ENCODE measurements around the gene R3HDM4. TPM values are rescaled to one million over a fixed set of nuclear protein-coding genes. Genes with fewer than 3 reads are reported as not detected.

The R3HDM4 gene
- total and polyA plus RNA-seq, 9 of the 15 experiments (the other 6 are each of a cell fraction or from before 2014, with no cell fraction given) = 3.2 to 154 (median 59.0) TPM

DNA sequence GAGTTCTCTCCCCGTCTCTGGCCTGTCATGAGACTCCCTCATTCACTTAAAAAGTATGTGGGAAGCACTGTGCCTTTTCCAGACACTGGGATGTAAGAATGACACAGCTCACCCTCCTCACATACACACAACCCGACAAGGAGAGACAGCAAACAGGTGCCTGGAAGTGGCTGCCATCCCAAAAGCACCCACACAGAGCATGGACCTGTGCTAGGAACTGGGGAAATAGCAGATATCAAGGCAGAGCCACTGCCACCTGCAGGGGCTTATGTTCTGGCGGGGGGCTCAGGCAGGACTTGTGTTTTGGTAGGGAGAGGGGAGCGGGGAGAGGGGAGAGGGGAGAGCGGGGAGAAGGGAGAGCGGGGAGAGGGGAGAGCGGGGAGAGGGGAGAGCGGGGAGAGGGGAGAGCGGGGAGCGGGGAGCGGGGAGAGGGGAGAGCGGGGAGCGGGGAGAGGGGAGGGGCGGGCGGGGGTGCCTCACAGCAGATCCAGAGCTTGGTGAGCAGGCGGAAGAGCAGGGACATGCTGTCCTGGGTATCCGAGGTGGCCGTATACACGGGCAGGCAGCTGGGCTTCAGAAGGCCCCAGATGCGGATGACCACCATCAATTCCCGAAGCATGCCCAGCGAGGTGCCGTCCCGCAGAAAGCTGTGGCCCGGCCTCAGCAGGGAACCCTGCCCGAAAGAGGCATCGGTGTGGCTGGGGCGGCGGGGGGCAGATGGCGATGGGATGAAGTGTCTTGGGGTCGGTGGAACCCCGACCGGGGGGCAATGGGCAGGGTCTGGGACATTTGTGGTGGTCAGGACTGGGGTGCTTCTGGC lies 41.4 kb downstream of the R3HDM4 start:
- peak; percentile 42 to 64 (median 54) for DNase-seq (ENCODE audit: extremely low read depth in 1 of 4, low spot score in 3 of 4)
- H3K27ac ChIP-seq (ENCODE audit: extremely low read depth, low read depth, low read length) = peak overlapping the region; percentile 66; the same call in 1 of the 3 replicates

More for the DNA sequence above, 41.4 kb downstream of the R3HDM4 start:
- Histone ChIP-seq H3K4me3 (no peak overlapping the region), H3K9me3 (replicated peaks; ENCODE audit: control insufficient read depth, insufficient read depth, low read depth, low read length) (no peaks in the 10 kb centered on the region), H4K20me1 (replicated peaks; ENCODE audit: control insufficient read depth, insufficient read depth, low read length) (no peaks in the 10 kb centered on the region; the same call in 1 of the 2 replicates), H3K9me1 (ENCODE audit: control insufficient read depth, insufficient read depth, low read length) (no peaks in the 10 kb centered on the region), H2AFZ (ENCODE audit: low read depth, low read length) (no peak overlapping the region), H3K36me3 (ENCODE audit: control insufficient read depth, insufficient read depth, low read length) (peaks cover 79% of the 10 kb centered on the region; the same call in 2 of the 3 replicates), H3K27me3 (ENCODE audit: control insufficient read depth in 2 of 2, insufficient read depth in 2 of 2, low read length in 2 of 2) (no peaks in the 10 kb centered on the region), H3K79me2 (ENCODE audit: control insufficient read depth, insufficient read depth, low read length) (no peaks in the 10 kb centered on the region), H3K4me1 (replicated peaks in 1 of 2; ENCODE audit: control insufficient read depth in 2 of 2, insufficient read depth in 2 of 2, low read length in 2 of 2) (peaks cover 16 to 78% of the 10 kb centered on the region in 2 experiments), H3K9ac (ENCODE audit: insufficient read depth in 1 of 2, low read depth in 2 of 2, low read length in 2 of 2) (0 out of 4 replicates have a peak overlapping the region, but pooled peaks of 1 of the 2 experiments have one; percentile 36), H3K4me2 (ENCODE audit: insufficient read depth, low read length) (no peak overlapping the region)
- 85% methylated on average over 18 of the region's 33 CpGs for WGBS (ENCODE audit: insufficient coverage, low coverage, missing lambda C conversion rate)
- POLR2A ChIA-PET = interaction anchor here (2.0 kb wide), 1 partner anchor 36 kb away, joined by 7 read pairs; no protein-coding TSS in a partner anchor
- in situ Hi-C loops (cut with MboI) = no loop called here
- BruUV-seq (replicated peaks) = no TSS peak
- CTCF ChIA-PET (ENCODE audit: low intra/inter-chr PET ratio) = no interaction called here
- ATAC-seq = 0 out of 3 replicates have a peak, but pooled peaks have one; percentile 10
- no peak for FAIRE-seq
- intact Hi-C loops (cut with micrococcal nuclease) = no loop called here
- peak; percentile 65 for TF ChIP-seq PCBP1 (IDR thresholded peaks at IDR 0.05; ENCODE audit: low read depth, low read length, poor library complexity, severe bottlenecking)
- no peak for TF ChIP-seq NFATC3 (IDR thresholded peaks at IDR 0.05)
- peak; percentile 98 for TF ChIP-seq MYNN (IDR thresholded peaks at IDR 0.05)
- peak; percentile 54; the same call in 1 of the 2 replicates for TF ChIP-seq MYNN (CRISPR knock-in tag; IDR thresholded peaks at IDR 0.05)
- TF ChIP-seq POLR2G (IDR thresholded peaks at IDR 0.05; ENCODE audit: low read depth, low read length) = peak; percentile 72; the same call in 1 of the 2 replicates
- TF ChIP-seq SUPT5H (IDR thresholded peaks at IDR 0.05) = peak; percentile 23; the same call in 1 of the 2 replicates
- peak; percentile 80 for TF ChIP-seq FIP1L1 (IDR thresholded peaks at IDR 0.05; ENCODE audit: low read depth, low read length, poor library complexity, severe bottlenecking)
- no peak for TF ChIP-seq RBM15 (IDR thresholded peaks at IDR 0.05; ENCODE audit: insufficient read depth, low read length)
- TF ChIP-seq ZFX (CRISPR knock-in tag; IDR thresholded peaks at IDR 0.05) = peak; percentile 14; the same call in 1 of the 2 replicates
- TF ChIP-seq, protein P1, sequence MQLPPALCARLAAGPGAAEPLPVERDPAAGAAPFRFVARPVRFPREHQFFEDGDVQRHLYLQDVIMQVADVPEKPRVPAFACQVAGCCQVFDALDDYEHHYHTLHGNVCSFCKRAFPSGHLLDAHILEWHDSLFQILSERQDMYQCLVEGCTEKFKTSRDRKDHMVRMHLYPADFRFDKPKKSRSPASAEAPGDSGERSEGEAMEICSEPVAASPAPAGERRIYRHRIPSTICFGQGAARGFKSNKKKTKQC (CRISPR knock-in tag; IDR thresholded peaks at IDR 0.05) = peak; percentile 21; the same call in 1 of the 2 replicates
- TF ChIP-seq MAZ (CRISPR knock-in tag; conservative IDR thresholded peaks at IDR 0.05 in 1 of 2, IDR thresholded peaks at IDR 0.05 in 1 of 2) = peak in 1 of 2 experiments; percentile 44; a peak in 2 of 4 replicates
- TF ChIP-seq, protein P2, sequence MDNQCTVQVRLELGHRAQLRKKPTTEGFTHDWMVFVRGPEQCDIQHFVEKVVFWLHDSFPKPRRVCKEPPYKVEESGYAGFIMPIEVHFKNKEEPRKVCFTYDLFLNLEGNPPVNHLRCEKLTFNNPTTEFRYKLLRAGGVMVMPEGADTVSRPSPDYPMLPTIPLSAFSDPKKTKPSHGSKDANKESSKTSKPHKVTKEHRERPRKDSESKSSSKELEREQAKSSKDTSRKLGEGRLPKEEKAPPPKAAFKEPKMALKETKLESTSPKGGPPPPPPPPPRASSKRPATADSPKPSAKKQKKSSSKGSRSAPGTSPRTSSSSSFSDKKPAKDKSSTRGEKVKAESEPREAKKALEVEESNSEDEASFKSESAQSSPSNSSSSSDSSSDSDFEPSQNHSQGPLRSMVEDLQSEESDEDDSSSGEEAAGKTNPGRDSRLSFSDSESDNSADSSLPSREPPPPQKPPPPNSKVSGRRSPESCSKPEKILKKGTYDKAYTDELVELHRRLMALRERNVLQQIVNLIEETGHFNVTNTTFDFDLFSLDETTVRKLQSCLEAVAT (IDR thresholded peaks at IDR 0.05) = 0 out of 4 replicates have a peak, but pooled peaks of 1 of the 2 experiments have one; percentile 23
- no peak for TF ChIP-seq PPARD (CRISPR knock-in tag; IDR thresholded peaks at IDR 0.05)

Data from K562 (cell line).